ENCODE measurements around the gene KMO. TPM values are rescaled to one million over a fixed set of nuclear protein-coding genes. Genes with fewer than 3 reads are reported as not detected.

KMO gene
- total RNA-seq, 1 experiment from 2014 or later = not detected

DNA sequence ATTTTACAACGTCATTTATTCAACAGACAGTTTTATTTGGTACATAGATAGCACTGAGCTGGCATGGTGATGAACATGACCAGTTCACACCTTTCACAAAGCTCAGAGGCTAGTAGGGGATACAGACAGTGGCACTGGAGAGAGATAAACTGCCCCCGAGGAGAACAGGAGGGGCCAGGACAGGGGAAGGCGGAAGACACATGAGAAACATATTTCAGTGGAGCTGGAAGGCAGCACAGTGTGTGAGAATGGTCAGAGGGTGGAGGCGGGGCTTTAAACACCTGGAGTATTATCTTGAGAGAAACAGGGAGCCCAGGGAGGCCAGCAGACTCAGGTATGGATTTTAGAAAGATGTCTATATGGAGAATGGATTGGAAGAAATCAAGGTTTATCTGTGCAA, 58.5 kb downstream of the KMO start:
- Histone ChIP-seq H4K91ac (ENCODE audit: insufficient read length, low read depth, low read length) (no peak overlapping the region), H2BK15ac (ENCODE audit: low read depth, low read length) (no peak overlapping the region), H3K27ac (ENCODE audit: insufficient read length, low read depth, low read length) (no peak overlapping the region), H3K14ac (ENCODE audit: insufficient read depth, low read length) (no peak overlapping the region), H3K79me2 (ENCODE audit: insufficient read depth, low read length) (no peaks in the 10 kb centered on the region), H3K4me2 (ENCODE audit: insufficient read depth, insufficient read length, low read length) (no peak overlapping the region), H3K27me3 (ENCODE audit: insufficient read depth, low read length) (no peaks in the 10 kb centered on the region), H3K9ac (ENCODE audit: extremely low read depth, insufficient read length, low read length) (no peak overlapping the region), H3K9me3 (ENCODE audit: control insufficient read depth, low read depth, low read length) (no peaks in the 10 kb centered on the region), H3K79me1 (ENCODE audit: insufficient read depth, low read depth, low read length, poor library complexity, severe bottlenecking) (no peaks in the 10 kb centered on the region), H3K56ac (ENCODE audit: insufficient read length, low read depth, low read length) (no peak overlapping the region), H3K23ac (ENCODE audit: insufficient read length, low read depth, low read length) (no peak overlapping the region), H3T11ph (ENCODE audit: low read length) (no peak overlapping the region), H3K23me2 (ENCODE audit: insufficient read length, low read depth, low read length, poor library complexity, severe bottlenecking) (no peaks in the 10 kb centered on the region), H2AK5ac (ENCODE audit: insufficient read length, low read length) (no peak overlapping the region), H2AFZ (ENCODE audit: low read length) (no peak overlapping the region), H3K4me1 (ENCODE audit: insufficient read depth, low read length) (no peaks in the 10 kb centered on the region), H3K4ac (ENCODE audit: low read depth, low read length) (no peak overlapping the region), H2BK20ac (ENCODE audit: low read depth, low read length, poor library complexity, severe bottlenecking) (no peak overlapping the region), H3K18ac (ENCODE audit: insufficient read length, low read depth, low read length) (no peak overlapping the region), H4K5ac (ENCODE audit: insufficient read length, low read depth, low read length) (no peak overlapping the region), H2BK120ac (ENCODE audit: low read depth, low read length, poor library complexity, severe bottlenecking) (no peak overlapping the region), H2BK5ac (ENCODE audit: insufficient read length, low read length) (no peak overlapping the region), H4K20me1 (ENCODE audit: control insufficient read depth, insufficient read depth, insufficient read length) (no peaks in the 10 kb centered on the region), H2BK12ac (ENCODE audit: insufficient read length, low read depth, low read length) (no peak overlapping the region), H4K8ac (replicated peaks; ENCODE audit: insufficient read length, low read depth, low read length) (no peak overlapping the region)
- Mint-ChIP-seq H3K36me3 (ENCODE audit: insufficient read depth in 1 of 3, low read depth in 3 of 3) (no peaks in the 10 kb centered on the region; a peak in 1 of 7 replicates), H3K27ac (no peak overlapping the region; a peak in 1 of 7 replicates), H3K4me3 (no peak overlapping the region), H3K4me1 (no peaks in the 10 kb centered on the region; a peak in 1 of 4 replicates), H3K27me3 (ENCODE audit: low read depth) (no peaks in the 10 kb centered on the region), H3K9me3 (no peaks in the 10 kb centered on the region)
- no CpG with 5 or more reads among the region's 4 CpGs for WGBS (ENCODE audit: extremely low coverage, insufficient read length, low lambda C conversion rate)
- TF ChIP-seq CTCF (conservative IDR thresholded peaks at IDR 0.05) = no peak
- no peak for DNase-seq
